Natural killer cell (primary cell): ENCODE measurements around the gene SLC17A5. TPM values are rescaled to one million over a fixed set of nuclear protein-coding genes. Genes with fewer than 3 reads are reported as not detected.

ENCODE experiments used
- ATAC-seq, 3 donors: fragments of 150-1000 bp in 2 of 3; fragments of 200-7000 bp in 1 of 3; cut with Tn5 transposase; 1 replicate in 1 of 3; 2 replicates in 2 of 3; pipeline ENCODE4 v1.10.0; 2021; ENCODE audit warnings: mild to moderate bottlenecking in 2 of 3, moderate library complexity in 2 of 3
- DNase-seq, 2 donors: peaks; one replicate each; pipeline versions ENCODE4 v3.0.0 to v3.0.0-alpha.2; 2013 to 2021; ENCODE audit warnings: mixed read lengths in 1 of 2
- H3K27ac ChIP-seq: one replicate; pipeline ENCODE4 v1.5.1; 2013; ENCODE audit warnings: mild to moderate bottlenecking, low read length
- H3K27me3 ChIP-seq: one replicate; pipeline ENCODE4 v1.6.1; 2013; ENCODE audit warnings: low read length; ENCODE audit not compliant: control insufficient read depth, insufficient read depth
- H3K36me3 ChIP-seq: one replicate; pipeline ENCODE4 v1.6.1; 2013; ENCODE audit warnings: low read length; ENCODE audit not compliant: control insufficient read depth, insufficient read depth
- H3K4me1 ChIP-seq: one replicate; pipeline ENCODE4 v1.6.1; 2013; ENCODE audit warnings: low read length; ENCODE audit not compliant: control insufficient read depth, insufficient read depth
- H3K4me3 ChIP-seq: one replicate; pipeline ENCODE4 v1.5.1; 2013; ENCODE audit warnings: low read length
- H3K9me3 ChIP-seq: one replicate; pipeline ENCODE4 v1.6.1; 2013; ENCODE audit warnings: low read length; ENCODE audit not compliant: control insufficient read depth, insufficient read depth
- H3K27ac Mint-ChIP-seq, 2 donors: one replicate each; pipeline ENCODE4 v1.8.0; 2022; ENCODE audit warnings: mild to moderate bottlenecking in 2 of 2, mixed read lengths in 2 of 2, moderate library complexity in 1 of 2
- H3K27me3 Mint-ChIP-seq, 2 donors: one replicate each; pipeline ENCODE4 v1.8.0; 2022; ENCODE audit warnings: low read depth in 2 of 2, mixed read lengths in 2 of 2
- H3K36me3 Mint-ChIP-seq: one replicate; pipeline ENCODE4 v1.8.0; 2022; ENCODE audit warnings: mixed read lengths
- H3K4me1 Mint-ChIP-seq, 2 donors: one replicate each; pipeline ENCODE4 v1.8.0; 2022; ENCODE audit warnings: mixed read lengths in 2 of 2
- H3K4me3 Mint-ChIP-seq: one replicate; pipeline ENCODE4 v1.8.0; 2022; ENCODE audit warnings: mild to moderate bottlenecking, moderate library complexity, mixed read lengths
- H3K9me3 Mint-ChIP-seq, 2 donors: one replicate each; pipeline ENCODE4 v1.8.0; 2022; ENCODE audit warnings: mixed read lengths in 2 of 2
- CTCF ChIP-seq: fragments of 200-600 bp; IDR thresholded peaks from one replicate; pipeline ENCODE4 v1.8.0; 2022; ENCODE audit warnings: antibody characterized with exemption
- WGBS: methylation state at CpG from one replicate; pipeline ENCODE4 v1.1.7; 2013; ENCODE audit warnings: missing lambda C conversion rate; ENCODE audit not compliant: insufficient coverage; 5-methylcytosine and 5-hydroxymethylcytosine counted together
- intact Hi-C: fragments of 100-400 bp; cut with micrococcal nuclease; formaldehyde crosslinking; loops from one replicate; pipeline ENCODE4 v1.14.2; 2022
- total RNA-seq, 4 donors: library from RNA; stranded (reverse); fragments of 120-200 nt in 1 of 4; gene quantifications; one replicate each; pipeline versions ENCODE4 v1.2.3 to v1.2.4, GENCODE V29; 2013 to 2022

The SLC17A5 gene
- total RNA-seq, 3 donors from 2014 or later (not counting 1 experiment from before 2014, with no cell fraction given): 8.5 to 13.8 (median 9.1) TPM

GRCh38 chr6:73614802-73615201, 39.0 kb downstream of the SLC17A5 start:
- DNase-seq: no peak
- Histone ChIP-seq H3K36me3 (peaks cover 18% of the 10 kb centered on the region), H3K4me3 (no peak overlapping the region), H3K9me3 (no peaks in the 10 kb centered on the region), H3K27ac (no peak overlapping the region), H3K27me3 (no peaks in the 10 kb centered on the region), H3K4me1 (peaks cover 1% of the 10 kb centered on the region)
- 95% methylated on average over 5 of the region's 6 CpGs for WGBS
- H3K27ac Mint-ChIP-seq: no peak overlapping the region
- no peaks in the 10 kb centered on the region for H3K9me3 Mint-ChIP-seq
- no peaks in the 10 kb centered on the region for H3K27me3 Mint-ChIP-seq
- intact Hi-C loops: no loop called here
- no peak for ATAC-seq
- H3K36me3 Mint-ChIP-seq: peaks cover 8% of the 10 kb centered on the region
- TF ChIP-seq CTCF: no peak
- H3K4me1 Mint-ChIP-seq: peaks cover 0 to 5% of the 10 kb centered on the region in 2 donors
- no peak overlapping the region for H3K4me3 Mint-ChIP-seq

GRCh38 chr6:73613806-73614536, 39.8 kb downstream of the SLC17A5 start:
- no peak for ATAC-seq
- Mint-ChIP-seq H3K36me3 (peaks cover 15% of the 10 kb centered on the region), H3K27me3 (no peaks in the 10 kb centered on the region), H3K9me3 (no peaks in the 10 kb centered on the region), H3K27ac (no peak overlapping the region), H3K4me1 (peaks cover 0 to 5% of the 10 kb centered on the region in 2 donors), H3K4me3 (no peak overlapping the region)
- Histone ChIP-seq H3K4me3 (no peak overlapping the region), H3K9me3 (no peaks in the 10 kb centered on the region), H3K4me1 (no peaks in the 10 kb centered on the region), H3K27me3 (no peaks in the 10 kb centered on the region), H3K27ac (no peak overlapping the region), H3K36me3 (peaks cover 25% of the 10 kb centered on the region)
- over 99% methylated on average over 6 of the region's 6 CpGs for WGBS
- no peak for DNase-seq
- intact Hi-C loops: no loop called here
- no peak for TF ChIP-seq CTCF

- no peak overlapping the region for H3K27ac ChIP-seq
Observed at GRCh38 chr6:73612611-73613010, 41.2 kb downstream of the SLC17A5 start.

More at GRCh38 chr6:73612611-73613010, 41.2 kb downstream of the SLC17A5 start:
- H3K9me3 ChIP-seq: no peaks in the 10 kb centered on the region
- H3K4me3 Mint-ChIP-seq: no peak overlapping the region
- intact Hi-C loops: no loop called here
- no peaks in the 10 kb centered on the region for H3K9me3 Mint-ChIP-seq
- H3K4me1 ChIP-seq: no peaks in the 10 kb centered on the region
- WGBS: 100% methylated on average over 3 of the region's 3 CpGs
- no peaks in the 10 kb centered on the region for H3K27me3 ChIP-seq
- H3K4me3 ChIP-seq: no peak overlapping the region
- ATAC-seq: no peak
- H3K27me3 Mint-ChIP-seq: no peaks in the 10 kb centered on the region
- H3K27ac Mint-ChIP-seq: no peak overlapping the region
- H3K4me1 Mint-ChIP-seq: peaks cover 0 to 5% of the 10 kb centered on the region in 2 donors
- TF ChIP-seq CTCF: no peak
- peaks cover 34% of the 10 kb centered on the region for H3K36me3 ChIP-seq
- peaks cover 26% of the 10 kb centered on the region for H3K36me3 Mint-ChIP-seq
- no peak for DNase-seq
